Measurements from ENCODE around the gene PTPRN2.
"Not testable (repeated sequence)": the region's sequence is repeated elsewhere in the genome, so short reads cannot be mapped to it uniquely, and the experiment has no call there.

Gene PTPRN2

GRCh38 chr7:157669768-157670351 is 917.8 kb downstream of the PTPRN2 start:
- DNase-seq (ENCODE audit: low read depth in 2 of 2): no peak

GRCh38 chr7:157668884-157669767 is 918.5 kb downstream of the PTPRN2 start:
- no peak for DNase-seq (ENCODE audit: low read depth in 2 of 2)

GRCh38 chr7:157668221-157668883 is 919.3 kb downstream of the PTPRN2 start:
- no peak for DNase-seq (ENCODE audit: low read depth in 2 of 2)

- no peak for DNase-seq (ENCODE audit: low read depth in 2 of 2)
Observed at GRCh38 chr7:157667731-157668130, 919.9 kb downstream of the PTPRN2 start.

- no peak for DNase-seq (ENCODE audit: low read depth in 2 of 2)
Observed at GRCh38 chr7:157667261-157667660, 920.4 kb downstream of the PTPRN2 start.

- DNase-seq (ENCODE audit: low read depth in 2 of 2): no peak
Observed at GRCh38 chr7:157666530-157667040, 921.0 kb downstream of the PTPRN2 start.

GRCh38 chr7:157665634-157665988 is 922.0 kb downstream of the PTPRN2 start:
- DNase-seq (ENCODE audit: low read depth in 2 of 2): not testable (repeated sequence)

GRCh38 chr7:157664871-157665633 is 922.6 kb downstream of the PTPRN2 start:
- DNase-seq (ENCODE audit: low read depth in 2 of 2): no peak

GRCh38 chr7:157664034-157664433 is 923.6 kb downstream of the PTPRN2 start:
- DNase-seq (ENCODE audit: low read depth in 2 of 2): no peak

- DNase-seq (ENCODE audit: low read depth in 2 of 2): no peak
Observed at GRCh38 chr7:157662981-157663716, 924.5 kb downstream of the PTPRN2 start.

GRCh38 chr7:157662110-157662791 is 925.4 kb downstream of the PTPRN2 start:
- no peak for DNase-seq (ENCODE audit: low read depth in 2 of 2)

- no peak for DNase-seq (ENCODE audit: low read depth in 2 of 2)
Observed at GRCh38 chr7:157661611-157661975, 926.0 kb downstream of the PTPRN2 start.

GRCh38 chr7:157660971-157661610 is 926.5 kb downstream of the PTPRN2 start:
- DNase-seq (ENCODE audit: low read depth in 2 of 2): no peak

GRCh38 chr7:157658851-157659412 is 928.7 kb downstream of the PTPRN2 start:
- DNase-seq (ENCODE audit: low read depth in 2 of 2): no peak

- DNase-seq (ENCODE audit: low read depth in 2 of 2): no peak
Observed at GRCh38 chr7:157657741-157658740, 929.6 kb downstream of the PTPRN2 start.

- DNase-seq (ENCODE audit: low read depth in 2 of 2): no peak
Observed at GRCh38 chr7:157656195-157656769, 931.3 kb downstream of the PTPRN2 start.

- DNase-seq (ENCODE audit: low read depth in 2 of 2): no peak
Observed at GRCh38 chr7:157654350-157654749, 933.3 kb downstream of the PTPRN2 start.

GRCh38 chr7:157653827-157654207 is 933.8 kb downstream of the PTPRN2 start:
- no peak for DNase-seq (ENCODE audit: low read depth in 2 of 2)

Data from stimulated activated CD8-positive, alpha-beta memory T cell treated with anti-CD3 and anti-CD28 coated beads, Interleukin-7, amount 100 ng/mL, for 1 hour (primary cell).